Measurements from ENCODE around the gene IGFL2. TPM values are rescaled to one million over a fixed set of nuclear protein-coding genes. Genes with fewer than 3 reads are reported as not detected.
"Not testable (repeated sequence)": the region's sequence is repeated elsewhere in the genome, so short reads cannot be mapped to it uniquely, and the experiment has no call there.

IGFL2 gene
- total RNA-seq, 1 experiment from 2014 or later: 0.17 TPM

DNA sequence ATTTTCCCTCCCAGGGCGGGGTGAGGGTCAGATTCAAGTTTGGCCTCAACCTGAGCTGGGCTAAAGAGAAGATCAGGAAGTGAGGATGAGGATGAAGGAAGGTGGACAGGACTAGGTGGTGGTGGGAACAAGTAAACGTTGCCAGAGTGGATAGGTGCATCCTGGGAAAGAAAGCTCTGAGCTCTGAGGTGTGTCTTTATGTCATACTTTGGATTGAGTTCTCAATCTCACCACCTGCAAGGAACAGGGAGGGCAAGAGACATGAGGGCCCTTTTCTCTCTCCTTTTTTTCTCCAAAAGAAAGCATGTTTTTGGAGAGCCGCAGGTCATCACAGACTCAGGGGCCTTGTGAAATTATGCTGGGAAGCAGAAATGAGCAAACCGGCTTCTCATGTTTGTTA lies 43.3 kb downstream of the IGFL2 start:
- Histone ChIP-seq H3K4me3 (ENCODE audit: insufficient read depth, low read depth, low read length) (no peak overlapping the region), H3K36me3 (replicated peaks; ENCODE audit: control insufficient read depth, insufficient read depth, low read length) (no peaks in the 10 kb centered on the region), H3K27me3 (ENCODE audit: control insufficient read depth, insufficient read depth, low read length) (no peaks in the 10 kb centered on the region)
- peak; percentile 12 for DNase-seq

DNA sequence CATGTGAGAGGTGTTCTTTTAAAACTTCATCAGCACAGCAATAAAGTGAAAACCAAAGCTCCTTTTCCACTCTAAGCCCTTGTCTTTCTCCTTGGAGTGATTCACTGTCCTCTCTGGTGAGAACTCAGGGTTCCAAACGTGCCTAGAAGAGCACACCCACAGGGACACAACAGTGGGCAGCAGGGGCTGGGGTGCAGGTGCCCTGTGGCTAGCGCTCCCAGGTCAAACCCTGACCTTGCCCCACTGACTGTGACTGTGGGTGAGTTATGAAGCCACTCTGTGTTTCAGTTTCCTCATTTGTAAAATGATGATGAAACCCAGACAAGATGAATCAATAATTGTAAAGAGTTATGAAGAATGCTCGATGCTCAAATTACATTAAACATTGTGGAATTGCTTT lies 43.9 kb downstream of the IGFL2 start:
- Histone ChIP-seq H3K36me3 (replicated peaks; ENCODE audit: control insufficient read depth, insufficient read depth, low read length) (no peaks in the 10 kb centered on the region), H3K27me3 (ENCODE audit: control insufficient read depth, insufficient read depth, low read length) (no peaks in the 10 kb centered on the region), H3K4me3 (ENCODE audit: insufficient read depth, low read depth, low read length) (no peak overlapping the region)
- DNase-seq: no peak

DNA sequence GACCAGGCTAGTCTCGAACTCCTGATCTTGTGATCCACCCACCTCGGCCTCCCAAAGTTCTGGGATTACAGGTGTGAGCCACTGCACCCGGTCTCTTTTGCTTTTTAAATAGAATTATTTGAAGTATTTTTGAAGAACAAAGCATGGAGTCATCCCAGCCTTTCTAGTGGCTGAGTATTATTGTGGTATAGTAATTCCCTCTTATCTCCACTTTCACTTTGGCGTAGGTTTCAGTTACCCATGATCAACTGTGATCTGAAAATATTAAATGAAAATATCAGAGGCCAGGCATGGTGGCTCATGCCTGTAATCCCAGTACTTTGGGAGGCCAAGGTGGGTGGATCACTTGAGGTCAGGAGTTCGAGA lies 44.6 kb downstream of the IGFL2 start:
- not testable (repeated sequence) for DNase-seq; H3K27me3 ChIP-seq (ENCODE audit: control insufficient read depth, insufficient read depth, low read length); H3K4me3 ChIP-seq (ENCODE audit: insufficient read depth, low read depth, low read length); H3K36me3 ChIP-seq (replicated peaks; ENCODE audit: control insufficient read depth, insufficient read depth, low read length)

DNA sequence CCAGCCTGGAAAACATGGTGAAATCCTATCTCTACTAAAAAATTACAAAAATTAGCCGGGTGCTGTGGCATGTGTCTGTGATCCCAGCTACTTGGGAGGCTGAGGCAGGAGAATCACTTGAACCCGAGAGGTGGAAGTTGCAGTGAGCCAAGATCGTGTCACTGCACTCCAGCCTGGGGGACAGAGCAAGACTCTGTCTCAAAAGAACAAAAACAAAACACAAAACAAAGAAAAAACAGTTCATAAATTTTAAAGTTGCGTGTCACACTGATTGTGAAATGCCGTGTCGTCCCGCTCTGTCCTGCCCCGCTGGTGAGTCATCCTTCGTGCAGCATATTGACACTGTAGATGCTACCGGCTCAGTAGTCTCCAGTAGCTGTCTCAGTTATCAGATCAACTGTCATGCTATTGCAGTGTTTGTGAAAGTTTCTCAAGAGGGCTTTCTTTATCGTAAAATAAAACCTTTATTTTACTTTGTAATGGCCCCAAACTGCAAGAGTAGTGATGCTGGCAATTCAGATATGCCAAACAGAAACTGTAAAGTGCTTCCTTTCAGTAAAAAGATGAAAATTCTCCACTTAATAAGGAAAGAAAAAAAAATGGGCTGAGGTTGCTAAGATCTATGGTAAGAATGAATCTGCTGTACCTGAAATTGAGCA lies 45.1 kb downstream of the IGFL2 start:
- Histone ChIP-seq H3K4me3 (ENCODE audit: insufficient read depth, low read depth, low read length) (no peak overlapping the region), H3K36me3 (replicated peaks; ENCODE audit: control insufficient read depth, insufficient read depth, low read length) (no peaks in the 10 kb centered on the region), H3K27me3 (ENCODE audit: control insufficient read depth, insufficient read depth, low read length) (no peaks in the 10 kb centered on the region)
- DNase-seq: no peak

DNA sequence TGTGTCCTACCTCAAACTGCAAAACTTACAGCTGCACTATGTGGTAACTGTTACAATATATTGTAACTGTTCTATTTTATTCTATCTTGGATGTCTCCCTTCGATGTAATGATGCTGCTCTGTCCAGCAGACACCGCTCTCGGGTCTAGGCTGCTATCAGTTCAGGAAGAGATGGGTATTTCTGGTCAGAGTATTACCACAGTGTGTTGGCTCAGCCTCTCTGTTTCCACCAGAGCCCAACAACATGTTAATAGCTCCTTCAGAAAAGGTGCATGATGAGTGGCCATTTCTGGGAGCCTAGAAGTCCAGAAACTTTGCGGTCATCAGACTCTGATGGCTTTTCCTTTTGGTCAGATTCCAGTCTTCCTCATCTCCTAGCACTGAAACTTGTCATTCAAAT lies 45.6 kb downstream of the IGFL2 start:
- DNase-seq: no peak
- Histone ChIP-seq H3K4me3 (ENCODE audit: insufficient read depth, low read depth, low read length) (no peak overlapping the region), H3K27me3 (ENCODE audit: control insufficient read depth, insufficient read depth, low read length) (no peaks in the 10 kb centered on the region), H3K36me3 (replicated peaks; ENCODE audit: control insufficient read depth, insufficient read depth, low read length) (no peaks in the 10 kb centered on the region)

DNA sequence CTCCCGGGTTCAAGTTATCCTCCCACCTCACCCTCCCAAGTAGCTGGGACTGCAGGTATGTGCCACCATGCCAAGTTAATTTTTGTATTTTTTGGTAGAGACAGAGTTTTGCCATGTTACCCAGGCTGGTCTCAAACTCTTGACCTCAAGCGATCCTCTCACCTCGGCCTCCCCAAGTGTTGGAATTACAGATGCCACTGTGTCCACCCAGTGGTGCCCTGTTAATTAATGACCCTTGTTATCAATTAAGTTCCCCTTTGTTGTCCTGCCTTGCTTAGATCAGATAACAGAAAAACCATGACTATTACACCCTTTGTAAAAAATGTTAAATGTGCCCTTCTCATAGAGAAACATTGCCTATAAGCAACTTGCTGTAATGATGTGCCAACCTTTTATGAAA lies 47.1 kb downstream of the IGFL2 start:
- Histone ChIP-seq H3K27me3 (ENCODE audit: control insufficient read depth, insufficient read depth, low read length) (no peaks in the 10 kb centered on the region), H3K36me3 (replicated peaks; ENCODE audit: control insufficient read depth, insufficient read depth, low read length) (no peaks in the 10 kb centered on the region), H3K4me3 (ENCODE audit: insufficient read depth, low read depth, low read length) (no peak overlapping the region)
- no peak for DNase-seq

DNA sequence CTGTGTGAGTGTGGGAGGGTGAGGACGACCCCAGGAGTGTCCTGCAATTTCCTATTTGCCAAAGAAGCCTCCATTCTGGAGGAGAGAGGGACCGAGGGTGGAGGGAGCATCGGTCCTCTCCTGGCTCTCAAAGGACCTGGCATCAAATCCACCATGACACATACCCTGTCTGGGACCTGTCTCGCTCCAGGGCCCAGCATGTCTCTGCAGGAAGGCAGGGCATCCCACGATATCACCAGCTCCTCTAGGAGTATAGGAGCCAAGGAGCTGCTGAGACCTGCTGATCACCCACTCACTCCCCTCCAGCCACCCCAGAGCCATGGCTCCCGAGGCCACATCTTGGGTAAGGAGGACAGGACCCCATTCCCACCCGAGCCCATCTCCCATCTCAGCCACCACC lies 47.9 kb downstream of the IGFL2 start:
- H3K4me3 ChIP-seq (ENCODE audit: insufficient read depth, low read depth, low read length); H3K27me3 ChIP-seq (ENCODE audit: control insufficient read depth, insufficient read depth, low read length); DNase-seq; H3K36me3 ChIP-seq (replicated peaks; ENCODE audit: control insufficient read depth, insufficient read depth, low read length): not testable (repeated sequence)

DNA sequence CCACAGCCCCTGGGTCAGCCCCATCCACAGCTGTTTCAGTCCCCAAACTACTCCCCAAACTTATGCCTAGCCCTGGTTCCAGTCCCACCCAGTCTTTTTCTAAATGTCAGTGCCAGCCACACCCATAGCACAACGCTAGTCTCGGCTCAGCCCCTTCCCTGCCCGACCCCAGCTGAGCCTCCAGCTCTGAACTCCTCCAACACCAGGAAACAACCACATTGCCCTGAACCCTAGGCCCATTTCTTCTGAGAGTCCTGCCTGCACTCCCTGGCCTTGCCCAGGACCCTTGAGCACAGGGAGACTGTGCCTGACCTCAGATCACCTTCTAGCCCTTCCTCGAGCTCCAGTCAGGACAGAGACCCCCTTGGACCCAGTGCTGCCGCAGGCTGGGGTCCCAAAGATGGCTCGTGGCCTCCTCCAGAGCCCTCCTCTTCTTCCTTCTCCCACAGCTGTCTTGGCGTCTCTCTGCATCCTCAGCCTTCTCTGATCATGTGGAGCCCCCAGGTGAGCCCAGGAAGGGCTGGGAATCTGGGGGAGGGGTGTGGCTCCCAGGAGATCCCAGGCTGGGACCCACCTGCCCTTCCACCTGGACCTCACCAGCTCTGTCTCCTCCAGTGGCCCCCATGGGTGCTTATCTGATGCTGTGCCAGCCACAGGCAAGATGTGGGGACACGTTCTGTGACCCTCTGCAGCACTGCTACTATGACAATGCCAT lies 48.5 kb downstream of the IGFL2 start:
- Histone ChIP-seq H3K27me3 (ENCODE audit: control insufficient read depth, insufficient read depth, low read length) (no peaks in the 10 kb centered on the region), H3K4me3 (ENCODE audit: insufficient read depth, low read depth, low read length) (no peak overlapping the region), H3K36me3 (replicated peaks; ENCODE audit: control insufficient read depth, insufficient read depth, low read length) (no peaks in the 10 kb centered on the region)
- peak; percentile 21 for DNase-seq

DNA sequence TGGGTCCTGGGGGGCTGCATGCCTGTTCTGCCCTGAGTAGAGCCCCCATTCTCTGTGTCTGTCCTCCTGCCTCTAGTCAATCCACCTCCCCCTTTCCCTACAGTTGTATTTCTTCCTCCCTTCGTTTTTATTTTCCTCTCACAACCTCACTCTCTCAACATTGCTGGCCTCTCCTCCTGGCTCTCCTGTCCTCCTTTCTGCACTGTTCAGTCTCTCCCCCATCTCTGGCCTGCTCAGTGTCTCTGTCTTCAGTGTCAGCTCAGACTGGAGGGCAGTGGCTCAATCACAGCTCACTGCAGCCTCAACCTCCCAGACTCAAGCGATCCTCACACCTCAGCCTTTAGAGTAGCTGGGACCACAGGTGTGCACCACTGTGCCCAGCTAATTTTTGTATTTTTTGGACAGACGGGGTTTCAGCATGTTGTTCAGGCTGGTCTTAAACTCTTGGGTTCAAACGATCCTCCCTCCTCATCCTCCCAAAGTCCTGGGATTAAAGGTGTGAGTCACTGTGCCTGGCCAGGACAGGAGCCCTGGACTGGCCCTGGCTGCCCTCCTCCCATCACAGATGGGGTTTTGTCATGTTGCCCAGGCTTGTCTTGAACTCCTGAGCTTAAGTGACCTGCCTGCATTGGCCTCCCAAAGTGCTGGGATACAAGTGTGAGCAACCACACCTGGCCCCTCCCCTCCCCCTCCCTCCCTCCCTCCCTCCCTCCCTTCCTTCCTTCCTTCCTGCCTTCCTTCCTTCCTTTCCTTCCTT lies 49.5 kb downstream of the IGFL2 start:
- no peak overlapping the region for H3K4me3 ChIP-seq (ENCODE audit: insufficient read depth, low read depth, low read length)
- DNase-seq: peak; percentile 8
- no peaks in the 10 kb centered on the region for H3K36me3 ChIP-seq (replicated peaks; ENCODE audit: control insufficient read depth, insufficient read depth, low read length)
- no peaks in the 10 kb centered on the region for H3K27me3 ChIP-seq (ENCODE audit: control insufficient read depth, insufficient read depth, low read length)

DNA sequence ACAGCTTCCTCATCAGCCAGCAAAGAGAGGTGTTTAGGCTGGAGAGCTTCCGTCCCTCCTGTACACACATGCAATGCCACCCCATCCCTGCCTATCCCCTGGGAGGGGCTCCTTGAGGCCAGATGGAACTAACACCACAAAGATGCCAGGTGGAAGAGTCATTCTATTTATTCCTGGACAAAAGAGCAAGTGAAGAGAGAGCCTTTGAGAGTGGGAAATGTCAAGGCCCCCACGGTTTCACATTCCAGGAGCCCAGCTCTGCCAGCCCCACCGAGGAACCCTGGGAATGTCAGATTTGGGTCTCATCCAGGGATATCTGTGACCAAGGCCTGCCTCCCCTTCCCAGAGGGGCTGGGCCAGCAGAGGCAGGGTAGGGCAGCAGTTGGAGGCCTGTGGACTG lies 50.7 kb downstream of the IGFL2 start:
- no peak for DNase-seq
- Histone ChIP-seq H3K36me3 (replicated peaks; ENCODE audit: control insufficient read depth, insufficient read depth, low read length) (no peaks in the 10 kb centered on the region), H3K27me3 (ENCODE audit: control insufficient read depth, insufficient read depth, low read length) (no peaks in the 10 kb centered on the region), H3K4me3 (ENCODE audit: insufficient read depth, low read depth, low read length) (no peak overlapping the region)

DNA sequence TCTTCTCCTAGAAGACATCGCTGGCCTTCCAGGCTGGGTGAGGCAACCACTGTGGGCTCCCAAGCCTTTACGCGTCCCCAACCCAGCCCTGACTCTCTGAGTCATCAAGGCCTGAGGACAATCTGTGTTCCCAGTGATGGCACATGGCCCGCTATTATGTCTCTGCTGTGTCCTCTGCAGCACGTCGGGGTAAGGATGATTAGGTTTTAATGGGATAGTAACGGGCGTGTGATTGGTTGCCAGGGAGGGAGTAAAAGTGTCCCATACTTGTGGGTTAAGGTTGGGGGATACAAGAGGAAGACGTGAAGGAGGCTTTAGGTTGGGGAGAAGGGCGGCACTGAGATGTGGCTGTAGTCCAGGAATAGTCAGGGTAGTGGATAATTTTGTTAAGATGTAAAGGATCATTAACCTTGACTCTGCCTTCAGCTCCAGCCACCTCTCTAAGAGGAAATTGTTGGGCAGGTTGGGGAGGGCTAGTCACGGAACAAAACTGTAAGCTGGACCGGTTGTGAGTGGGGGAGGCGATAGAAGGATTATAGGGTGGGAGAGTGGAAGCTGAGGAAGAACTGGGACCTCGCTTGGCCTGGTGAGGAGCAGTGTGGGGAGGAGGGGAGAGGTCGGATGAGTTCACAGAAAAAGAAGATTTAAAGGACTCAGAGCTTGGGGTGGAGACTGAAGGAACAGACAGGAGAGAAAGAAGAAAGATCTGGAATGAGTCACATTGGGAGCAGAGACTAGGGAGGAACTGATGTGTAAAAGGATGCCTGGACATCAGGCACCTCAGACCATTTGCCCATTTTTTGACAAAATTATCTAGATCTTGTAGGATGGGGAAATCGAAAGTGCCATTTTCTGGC lies 53.6 kb downstream of the IGFL2 start:
- Histone ChIP-seq H3K4me3 (ENCODE audit: insufficient read depth, low read depth, low read length) (no peak overlapping the region), H3K36me3 (replicated peaks; ENCODE audit: control insufficient read depth, insufficient read depth, low read length) (no peaks in the 10 kb centered on the region), H3K27me3 (ENCODE audit: control insufficient read depth, insufficient read depth, low read length) (no peaks in the 10 kb centered on the region)
- DNase-seq: no peak

DNA sequence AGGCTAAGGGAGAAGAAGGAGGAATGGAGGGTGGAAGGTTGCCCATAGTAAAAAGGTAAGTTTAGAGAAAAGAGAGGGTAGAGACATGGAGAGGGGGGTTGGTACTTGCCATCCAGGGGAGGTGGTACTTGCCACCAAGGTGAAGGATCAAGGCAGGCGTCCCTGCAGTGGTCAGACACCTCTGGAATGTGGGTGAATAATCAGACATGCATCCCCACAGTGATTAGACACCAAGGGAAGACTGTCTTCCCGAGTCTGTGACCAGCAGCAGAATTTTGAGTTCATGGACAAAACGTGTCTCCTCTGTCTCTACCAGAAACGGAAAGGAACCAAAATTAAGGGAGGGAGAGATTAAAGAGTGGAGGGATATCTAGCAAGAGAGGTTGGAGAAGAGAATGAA lies 54.4 kb downstream of the IGFL2 start:
- H3K36me3 ChIP-seq (replicated peaks; ENCODE audit: control insufficient read depth, insufficient read depth, low read length): no peaks in the 10 kb centered on the region
- H3K27me3 ChIP-seq (ENCODE audit: control insufficient read depth, insufficient read depth, low read length): no peaks in the 10 kb centered on the region
- no peak for DNase-seq
- H3K4me3 ChIP-seq (ENCODE audit: insufficient read depth, low read depth, low read length): no peak overlapping the region

DNA sequence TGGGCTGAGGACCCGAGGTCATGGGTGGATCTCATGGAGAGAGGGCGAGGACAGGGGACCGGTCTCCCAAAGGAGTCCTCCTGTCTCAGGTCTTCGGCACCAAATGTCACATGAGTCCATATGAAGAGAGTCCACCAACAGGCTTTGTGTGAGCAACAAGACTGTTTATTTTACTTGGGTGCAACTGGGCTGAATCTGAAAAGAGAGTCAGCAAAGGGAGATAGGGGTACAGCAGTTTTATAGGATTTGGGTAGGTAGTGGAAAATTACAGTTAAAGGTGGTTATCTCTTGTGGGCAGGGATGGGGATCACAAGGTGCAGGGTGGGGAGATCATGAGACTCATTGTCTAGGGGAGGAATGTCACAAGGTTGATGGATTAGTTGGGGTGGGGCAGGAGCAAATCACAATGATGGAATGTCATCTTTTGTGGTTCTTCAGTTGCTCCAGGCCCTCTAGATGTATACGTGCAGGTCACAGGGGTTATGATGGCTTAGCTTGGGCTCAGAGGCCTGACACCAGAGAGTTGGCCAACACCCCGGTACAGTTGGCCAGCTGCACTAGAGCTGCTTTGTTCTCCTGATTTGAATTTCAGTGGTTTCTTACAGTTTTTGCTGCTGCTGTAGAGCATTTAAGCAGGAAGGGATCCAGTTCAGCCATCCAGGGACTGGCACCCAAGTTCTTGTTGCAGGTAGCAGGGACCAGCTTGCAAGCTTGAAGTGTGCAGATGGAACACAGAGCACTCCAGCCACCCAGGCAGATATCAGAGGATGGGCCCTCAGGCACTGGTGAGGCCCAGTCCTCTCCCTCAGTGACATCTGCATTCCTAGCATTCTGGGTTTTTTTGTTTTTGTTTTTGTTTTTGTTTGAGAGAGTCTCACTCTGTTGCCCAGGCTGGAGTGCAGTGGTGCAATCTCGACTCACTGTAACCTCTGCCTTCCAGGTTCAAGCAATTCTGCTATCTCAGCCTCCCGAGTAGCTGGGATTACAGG lies 55.1 kb downstream of the IGFL2 start:
- no peaks in the 10 kb centered on the region for H3K36me3 ChIP-seq (replicated peaks; ENCODE audit: control insufficient read depth, insufficient read depth, low read length)
- no peaks in the 10 kb centered on the region for H3K27me3 ChIP-seq (ENCODE audit: control insufficient read depth, insufficient read depth, low read length)
- DNase-seq: no peak
- H3K4me3 ChIP-seq (ENCODE audit: insufficient read depth, low read depth, low read length): no peak overlapping the region
